Keratinocyte (primary cell): Measurements from ENCODE around the gene NHLRC1.

ENCODE experiments used
- EZH2 ChIP-seq: IDR thresholded peaks from one replicate; pipeline ENCODE4 v1.6.1; 2012; ENCODE audit warnings: inconsistent platforms, mild to moderate bottlenecking, low read length, moderate library complexity
- TF ChIP-seq, protein P1 (sequence below), 3 experiments: IDR thresholded peaks in 1 of 3; conservative IDR thresholded peaks in 1 of 3; optimal IDR thresholded peaks in 1 of 3; 2 replicates in 2 of 3; 3 replicates in 1 of 3; pipeline versions ENCODE3 to v1.5.1; 2011; ENCODE audit warnings: low read length in 3 of 3, mild to moderate bottlenecking in 3 of 3, moderate library complexity in 2 of 3, control low read depth in 1 of 3, inconsistent platforms in 1 of 3; ENCODE audit not compliant: insufficient read depth in 2 of 3; ENCODE audit errors: extremely low read depth in 1 of 3

DNA sequence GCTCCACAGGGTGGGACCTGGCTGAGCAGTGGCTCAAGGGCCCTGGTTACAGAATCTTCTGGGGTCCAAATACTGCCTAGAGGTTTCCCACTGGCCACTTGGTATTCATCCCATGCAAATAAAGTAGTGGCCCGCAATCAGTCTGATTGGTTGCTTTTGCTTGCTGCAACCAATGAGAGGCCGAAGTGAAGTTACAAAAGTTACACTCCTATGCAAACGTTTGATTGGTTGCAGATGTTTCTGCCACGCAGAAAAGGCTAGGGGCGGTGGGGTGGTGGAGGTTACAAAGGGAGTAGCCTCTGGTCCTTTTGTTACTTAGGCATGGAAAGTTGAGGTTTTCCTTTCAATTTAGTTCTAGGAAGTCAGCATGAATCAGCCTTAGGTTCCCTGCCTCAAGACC, 3.6 kb upstream of the NHLRC1 start:
- TF ChIP-seq EZH2 = no peak
- TF ChIP-seq, protein P1, sequence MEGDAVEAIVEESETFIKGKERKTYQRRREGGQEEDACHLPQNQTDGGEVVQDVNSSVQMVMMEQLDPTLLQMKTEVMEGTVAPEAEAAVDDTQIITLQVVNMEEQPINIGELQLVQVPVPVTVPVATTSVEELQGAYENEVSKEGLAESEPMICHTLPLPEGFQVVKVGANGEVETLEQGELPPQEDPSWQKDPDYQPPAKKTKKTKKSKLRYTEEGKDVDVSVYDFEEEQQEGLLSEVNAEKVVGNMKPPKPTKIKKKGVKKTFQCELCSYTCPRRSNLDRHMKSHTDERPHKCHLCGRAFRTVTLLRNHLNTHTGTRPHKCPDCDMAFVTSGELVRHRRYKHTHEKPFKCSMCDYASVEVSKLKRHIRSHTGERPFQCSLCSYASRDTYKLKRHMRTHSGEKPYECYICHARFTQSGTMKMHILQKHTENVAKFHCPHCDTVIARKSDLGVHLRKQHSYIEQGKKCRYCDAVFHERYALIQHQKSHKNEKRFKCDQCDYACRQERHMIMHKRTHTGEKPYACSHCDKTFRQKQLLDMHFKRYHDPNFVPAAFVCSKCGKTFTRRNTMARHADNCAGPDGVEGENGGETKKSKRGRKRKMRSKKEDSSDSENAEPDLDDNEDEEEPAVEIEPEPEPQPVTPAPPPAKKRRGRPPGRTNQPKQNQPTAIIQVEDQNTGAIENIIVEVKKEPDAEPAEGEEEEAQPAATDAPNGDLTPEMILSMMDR (optimal IDR thresholded peaks at IDR 0.05 in 1 of 3, IDR thresholded peaks at IDR 0.05 in 1 of 3, conservative IDR thresholded peaks at IDR 0.05 in 1 of 3; ENCODE audit: extremely low read depth in 1 of 3, insufficient read depth in 2 of 3, low read length in 3 of 3) = no peak
